ENCODE results near the gene GLRA2.

The GLRA2 gene

DNA sequence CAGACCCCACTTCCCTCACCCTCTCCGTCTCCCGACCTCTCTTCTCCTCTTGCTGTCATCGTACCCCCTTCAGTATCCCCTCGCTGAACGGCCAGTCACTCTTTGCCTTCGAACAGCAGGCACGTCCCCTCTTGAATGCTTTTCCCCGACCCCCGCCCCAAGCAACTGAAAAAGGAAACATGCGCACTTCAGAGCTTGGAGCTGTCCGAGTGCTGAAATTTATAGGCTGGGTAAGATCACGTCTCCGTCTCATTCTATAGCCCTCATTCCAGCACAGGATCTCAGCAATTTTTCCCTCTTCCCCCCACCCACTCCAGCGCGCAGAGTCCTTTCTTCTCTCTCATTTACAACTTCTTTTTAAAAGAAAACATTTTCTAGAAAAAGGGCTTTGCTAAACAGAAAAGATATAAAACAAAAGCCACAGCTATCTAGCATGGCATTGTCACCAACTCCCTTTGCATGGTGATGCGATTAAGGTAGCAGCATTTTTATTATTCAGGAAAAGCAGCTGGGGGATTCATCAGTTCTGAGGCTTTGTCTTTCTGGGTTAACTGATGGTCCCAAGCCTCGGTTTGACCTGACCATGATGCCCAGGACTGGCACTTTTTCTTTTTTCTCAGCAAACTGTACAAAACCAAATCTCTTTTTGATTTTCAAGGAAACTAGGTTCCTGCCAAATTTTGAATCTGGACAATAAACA lies at the start of gene GLRA2:
Gene GLRA2, plus strand, starts transcription at position 247 of the 700 bp plus-strand sequence. CDS start 522 bp downstream, outside the sequence.
- Histone ChIP-seq H3K27ac (no peak within 1 kb of the TSS), H3K4me3 (no peak within 1 kb of the TSS)

GRCh38 chrX:14489437-14489836 lies 39.9 kb upstream of the GLRA2 start:
- Histone ChIP-seq H3K27ac (no peak overlapping the region), H3K4me3 (no peak overlapping the region)

DNA sequence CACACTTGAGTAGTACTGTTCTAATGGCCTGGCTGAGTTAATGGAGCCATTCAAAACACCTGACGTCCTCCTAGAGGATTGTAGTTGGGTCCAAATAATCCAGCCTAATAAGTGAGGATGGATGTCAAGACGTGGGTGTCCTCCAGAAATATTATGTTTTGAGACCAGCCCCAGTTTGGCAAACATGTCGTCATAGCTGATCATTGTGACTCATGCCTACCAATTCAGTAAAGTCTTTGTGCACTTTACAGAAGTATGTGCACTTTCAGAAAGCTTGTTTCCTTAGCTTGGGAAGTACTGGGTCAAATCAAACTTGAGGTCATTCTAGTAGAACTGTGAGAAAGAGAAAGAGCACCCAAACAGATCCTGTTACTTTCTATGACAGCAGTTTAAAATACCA lies 37.6 kb upstream of the GLRA2 start:
- Histone ChIP-seq H3K27ac (no peak overlapping the region), H3K4me3 (no peak overlapping the region)

GRCh38 chrX:14496674-14497073 lies 32.7 kb upstream of the GLRA2 start:
- peak overlapping the region in 11 of 21 experiments; percentile 17 to 78 (median 49) for H3K27ac ChIP-seq

DNA sequence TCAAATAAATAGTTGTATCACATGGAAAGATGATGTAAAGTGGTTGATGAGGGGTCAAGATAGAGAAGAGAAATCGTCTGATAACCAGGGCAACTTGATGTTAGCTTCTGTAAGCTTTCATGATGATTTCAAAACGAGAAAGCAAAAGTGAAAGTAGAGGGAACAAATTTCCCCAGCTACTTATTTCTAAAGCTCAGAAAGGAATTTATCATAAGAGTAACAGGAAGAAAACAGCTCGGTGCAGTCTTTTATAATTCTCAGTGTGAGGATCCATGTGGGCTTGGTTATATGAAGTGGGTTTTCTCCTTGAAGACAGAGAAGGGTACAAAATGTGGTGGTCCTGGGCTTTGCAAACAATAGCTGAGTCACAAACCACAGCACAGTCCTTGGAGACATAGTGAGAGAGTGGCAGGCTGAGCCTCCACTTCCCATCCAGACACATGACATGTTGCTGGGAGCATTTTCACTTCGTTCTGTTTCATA lies 32.1 kb upstream of the GLRA2 start:
- peak overlapping the region in 16 of 21 experiments; percentile 8 to 78 (median 42) for H3K27ac ChIP-seq
- H3K4me3 ChIP-seq = peak overlapping the region in 2 of 7 experiments; percentile 6 to 7

More at GRCh38 chrX:14496674-14497073, 32.7 kb upstream of the GLRA2 start:
- peak overlapping the region in 2 of 7 experiments; percentile 6 to 7 for H3K4me3 ChIP-seq

- Histone ChIP-seq H3K27ac (no peak overlapping the region), H3K4me3 (no peak overlapping the region)
Observed at GRCh38 chrX:14501327-14501726, 28.0 kb upstream of the GLRA2 start.

GRCh38 chrX:14504960-14505538 lies 24.3 kb upstream of the GLRA2 start:
- no peak overlapping the region for H3K27ac ChIP-seq

GRCh38 chrX:14505648-14506047 lies 23.7 kb upstream of the GLRA2 start:
- H3K27ac ChIP-seq = no peak overlapping the region
- H3K4me3 ChIP-seq = no peak overlapping the region

More at GRCh38 chrX:14504960-14505538, 24.3 kb upstream of the GLRA2 start:
- no peak overlapping the region for H3K4me3 ChIP-seq

- Histone ChIP-seq H3K27ac (no peak overlapping the region), H3K4me3 (no peak overlapping the region)
Observed at GRCh38 chrX:14506866-14507265, 22.5 kb upstream of the GLRA2 start.

GRCh38 chrX:14508025-14508690 lies 21.2 kb upstream of the GLRA2 start:
- no peak overlapping the region for H3K27ac ChIP-seq
- no peak overlapping the region for H3K4me3 ChIP-seq

DNA sequence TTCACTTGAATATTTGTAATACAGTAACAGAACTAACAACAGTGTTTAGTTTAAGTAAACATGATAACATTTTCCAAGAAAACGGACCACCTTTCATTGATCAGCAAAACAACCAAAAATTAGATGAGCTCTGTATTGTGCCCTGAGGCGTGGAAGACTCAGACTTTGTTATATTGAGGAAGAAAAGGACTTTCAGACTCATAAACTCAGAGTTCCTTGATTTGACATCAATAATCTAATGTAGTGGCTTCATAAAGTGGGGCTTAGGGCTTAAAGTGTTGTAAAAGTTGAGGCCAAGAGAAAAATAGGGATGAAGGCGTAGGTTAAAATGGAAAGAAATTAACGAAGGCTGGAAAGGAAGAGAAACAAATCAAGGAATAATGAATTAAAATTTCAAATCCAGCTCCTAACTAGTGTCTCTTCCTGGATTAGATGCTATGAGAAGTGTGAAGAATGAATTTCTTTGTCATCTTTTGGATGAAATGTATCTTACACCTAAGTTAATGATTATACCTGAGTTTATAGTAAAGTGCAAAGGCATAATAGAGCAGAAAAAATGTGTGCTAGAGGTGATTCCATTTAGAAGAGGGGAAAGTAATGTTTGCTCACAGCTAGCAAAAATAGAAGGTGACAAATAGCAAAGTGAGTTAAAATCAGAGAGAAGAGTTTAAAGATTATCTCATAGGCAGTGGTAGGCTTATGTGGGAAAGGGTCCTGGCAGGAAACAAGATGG lies 19.8 kb upstream of the GLRA2 start:
- Histone ChIP-seq H3K4me3 (no peak overlapping the region), H3K27ac (no peak overlapping the region)

DNA sequence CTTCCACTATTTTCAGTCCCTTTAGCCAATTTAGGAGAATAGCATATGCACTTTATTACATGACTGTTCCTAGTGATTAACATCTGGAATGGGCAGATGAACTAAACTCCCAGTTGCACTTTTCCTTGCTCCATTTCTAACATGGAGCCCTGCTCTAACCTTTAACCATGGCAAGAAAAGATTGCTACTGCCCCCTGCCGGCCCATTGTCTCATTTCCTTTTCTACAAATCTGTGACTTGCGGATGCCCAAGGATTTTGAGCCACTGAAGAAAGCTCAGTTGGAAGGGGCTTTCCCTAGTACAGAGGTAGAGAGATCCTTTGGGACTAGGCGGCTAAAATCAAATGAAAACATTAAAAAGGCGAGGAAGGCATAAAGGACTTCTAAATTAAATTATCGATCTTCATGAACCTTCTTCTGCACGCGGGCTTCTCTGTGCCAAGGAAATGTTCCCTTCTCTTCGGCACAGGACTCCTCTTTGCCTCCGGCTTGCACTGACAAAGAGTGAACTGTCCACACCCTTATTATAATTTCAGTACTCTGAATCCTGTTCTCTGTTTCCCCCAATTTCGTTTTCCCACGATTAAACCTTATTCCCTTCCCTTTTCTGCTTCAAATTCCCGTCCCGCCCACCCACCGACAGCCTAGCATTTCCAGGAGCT lies 577 bp upstream of the GLRA2 start:
- H3K4me3 ChIP-seq = no peak overlapping the region

DNA sequence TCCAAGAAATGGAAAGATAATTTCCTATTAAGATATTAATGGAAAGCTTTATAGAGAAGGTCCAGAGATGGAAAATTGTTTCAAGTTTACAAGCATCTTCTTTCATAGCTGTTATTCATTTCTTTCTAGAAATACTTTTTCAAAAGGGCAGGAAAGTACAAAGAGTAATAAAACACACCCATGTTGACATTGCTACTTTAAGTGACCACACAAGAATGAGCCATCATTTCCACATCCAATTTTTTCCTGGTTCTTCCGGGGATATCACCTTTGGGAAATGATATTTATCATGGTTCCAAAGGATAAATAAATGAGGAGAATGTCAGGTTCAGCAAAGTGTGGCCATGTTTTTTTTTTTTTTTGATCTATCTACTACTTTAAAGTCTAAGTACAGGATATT lies 4.5 kb downstream of the GLRA2 start:
- no peak overlapping the region for H3K27ac ChIP-seq
- no peak overlapping the region for H3K4me3 ChIP-seq

More for the DNA sequence above, 577 bp upstream of the GLRA2 start:
- H3K27ac ChIP-seq = no peak overlapping the region

GRCh38 chrX:14546190-14546589 lies 16.9 kb downstream of the GLRA2 start:
- Histone ChIP-seq H3K27ac (no peak overlapping the region), H3K4me3 (no peak overlapping the region)

GRCh38 chrX:14554131-14554715 lies 24.9 kb downstream of the GLRA2 start:
- Histone ChIP-seq H3K4me3 (no peak overlapping the region), H3K27ac (no peak overlapping the region)

GRCh38 chrX:14564058-14564457 lies 34.7 kb downstream of the GLRA2 start:
- Histone ChIP-seq H3K4me3 (no peak overlapping the region), H3K27ac (no peak overlapping the region)

- H3K4me3 ChIP-seq = no peak overlapping the region
- H3K27ac ChIP-seq = no peak overlapping the region
Observed at GRCh38 chrX:14573161-14573560, 43.8 kb downstream of the GLRA2 start.

DNA sequence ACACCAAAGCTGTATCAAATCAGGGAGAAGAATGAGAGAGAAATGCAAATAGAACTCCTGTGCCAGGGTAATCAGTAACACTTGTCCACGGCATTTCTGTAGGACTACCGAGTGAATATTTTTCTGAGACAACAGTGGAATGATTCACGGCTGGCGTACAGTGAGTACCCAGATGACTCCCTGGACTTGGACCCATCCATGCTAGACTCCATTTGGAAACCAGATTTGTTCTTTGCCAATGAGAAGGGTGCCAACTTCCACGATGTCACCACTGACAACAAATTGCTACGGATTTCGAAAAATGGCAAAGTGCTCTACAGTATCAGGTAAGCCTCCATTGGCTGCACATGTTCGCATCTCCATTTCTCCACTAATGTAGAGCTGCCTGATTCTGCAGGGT lies 51.7 kb downstream of the GLRA2 start:
- H3K4me3 ChIP-seq = no peak overlapping the region
- H3K27ac ChIP-seq = no peak overlapping the region

GRCh38 chrX:14584548-14584947 lies 55.2 kb downstream of the GLRA2 start:
- no peak overlapping the region for H3K27ac ChIP-seq
- no peak overlapping the region for H3K4me3 ChIP-seq
